Panc1 (cell line): ENCODE data around the gene PROKR1. TPM values are rescaled to one million over a fixed set of nuclear protein-coding genes. Genes with fewer than 3 reads are reported as not detected.

Source experiments
- ATAC-seq: fragments of 200-7000 bp; cut with Tn5 transposase; 2 replicates; pipeline ENCODE4 v1.9.1; 2020; ENCODE audit warnings: mild to moderate bottlenecking, moderate library complexity
- BruUV-seq: library from RNA; stranded (reverse); fragments of 400-500 nt; replicated peaks from 2 replicates; lab custom pipeline; 2021; lab: Mats Ljungman, UMichigan
- CTCF ChIA-PET: fragments of 300-600 bp; sonication (Branson Sonifier 250); formaldehyde crosslinking; loops from one replicate; lab custom pipeline; 2022; ENCODE audit warnings: antibody characterized with exemption; lab: Charles Lee
- POLR2A ChIA-PET: fragments of 300-600 bp; sonication (Branson Sonifier 250); formaldehyde crosslinking; loops from one replicate; lab custom pipeline; 2022; ENCODE audit warnings: antibody characterized with exemption; lab: Charles Lee
- DNase-seq: peaks from one replicate; pipeline ENCODE4 v3.0.0-alpha.2; 2010; ENCODE audit warnings: low read depth, low spot score
- H3K27ac ChIP-seq: 2 replicates; pipeline ENCODE4 v1.5.1; 2011; ENCODE audit warnings: mild to moderate bottlenecking, low read length, inconsistent platforms
- H3K27me3 ChIP-seq: fragments of 200-500 bp; sonication (Bioruptor generic); 2 replicates; pipeline ENCODE4 v1.6.0; 2014; ENCODE audit warnings: low read length, inconsistent platforms; ENCODE audit not compliant: control insufficient read depth, insufficient read depth
- H3K36me3 ChIP-seq: fragments of 200-500 bp; sonication (Bioruptor generic); 2 replicates; pipeline ENCODE4 v1.5.1; 2014; ENCODE audit warnings: inconsistent platforms, mild to moderate bottlenecking, low read length, moderate library complexity; ENCODE audit not compliant: control insufficient read depth, insufficient read depth
- H3K4me1 ChIP-seq: 2 replicates; pipeline ENCODE4 v1.5.1; 2011; ENCODE audit warnings: inconsistent platforms, mild to moderate bottlenecking, low read length, moderate library complexity; ENCODE audit not compliant: control insufficient read depth, insufficient read depth
- H3K4me3 ChIP-seq, 2 experiments: 2 replicates each; pipeline ENCODE4 v1.5.1; 2011 to 2012; ENCODE audit warnings: low read depth in 2 of 2, low read length in 2 of 2, mild to moderate bottlenecking in 2 of 2, inconsistent platforms in 1 of 2, moderate library complexity in 1 of 2
- H3K9me3 ChIP-seq: fragments of 200-500 bp; sonication (Bioruptor generic); 2 replicates; pipeline ENCODE4 v1.5.1; 2014; ENCODE audit warnings: low read depth, mild to moderate bottlenecking, inconsistent platforms, low read length, moderate library complexity; ENCODE audit not compliant: control insufficient read depth, insufficient read depth
- POLR2AphosphoS5 ChIP-seq: IDR thresholded peaks from 2 replicates; pipeline ENCODE4 v1.6.1; 2012; ENCODE audit warnings: mild to moderate bottlenecking, low read depth, low read length, moderate library complexity
- SIN3A ChIP-seq: IDR thresholded peaks from 2 replicates; pipeline ENCODE4 v1.6.1; 2012; ENCODE audit warnings: low read depth, mild to moderate bottlenecking, low read length, moderate library complexity, borderline replicate concordance; ENCODE audit not compliant: insufficient read depth
- TCF7L2 ChIP-seq: IDR thresholded peaks from 2 replicates; pipeline ENCODE4 v1.6.1; 2011; ENCODE audit warnings: mild to moderate bottlenecking, low read depth, low read length, inconsistent platforms
- in situ Hi-C: cut with HindIII; loops from 2 replicates; pipeline ENCODE4 v1.10.0; 2016; ENCODE audit warnings: low sequenced_read_pairs, low pct_unique_long_range_greater_than_20kb
- intact Hi-C: fragments of 100-400 bp; cut with micrococcal nuclease; formaldehyde crosslinking; loops from one replicate; pipeline ENCODE4 v1.10.0; 2022; ENCODE audit not compliant: unreplicated experiment
- total RNA-seq: library from RNA; stranded (reverse); gene quantifications from one replicate; pipeline ENCODE4 v1.2.1, GENCODE V29; 2021; ENCODE audit not compliant: unreplicated experiment
- TF ChIP-seq, protein P1 (sequence below): fragments of 450-650 bp; IDR thresholded peaks from 2 replicates; pipeline ENCODE4 v1.5.1; 2017; ENCODE audit warnings: mild to moderate bottlenecking
- TF ChIP-seq, protein P2 (sequence below), 2 experiments: IDR thresholded peaks; 2 replicates each; pipeline ENCODE4 v1.6.1; 2011 to 2012; ENCODE audit warnings: low read depth in 2 of 2, control low read depth in 1 of 2, low read length in 1 of 2, mild to moderate bottlenecking in 1 of 2, moderate library complexity in 1 of 2; ENCODE audit not compliant: insufficient read depth in 1 of 2

The PROKR1 gene
- total RNA-seq, 1 experiment from 2014 or later: not detected

GRCh38 chr2:68684197-68684596 is 40.8 kb downstream of the PROKR1 start:
- POLR2A ChIA-PET: no interaction called here
- CTCF ChIA-PET: no interaction called here
- no peak for ATAC-seq
- H3K27ac ChIP-seq: no peak overlapping the region
- no peak overlapping the region for H3K4me3 ChIP-seq
- peaks cover 2% of the 10 kb centered on the region; the same call in 1 of the 2 replicates for H3K27me3 ChIP-seq
- no peaks in the 10 kb centered on the region for H3K4me1 ChIP-seq
- intact Hi-C loops: no loop called here
- H3K36me3 ChIP-seq: no peaks in the 10 kb centered on the region
- in situ Hi-C loops: no loop called here
- H3K9me3 ChIP-seq: no peaks in the 10 kb centered on the region
- DNase-seq: no peak
- no peak for TF ChIP-seq SIN3A
- no peak for TF ChIP-seq POLR2AphosphoS5
- no peak for TF ChIP-seq TCF7L2
- TF ChIP-seq, protein P1, sequence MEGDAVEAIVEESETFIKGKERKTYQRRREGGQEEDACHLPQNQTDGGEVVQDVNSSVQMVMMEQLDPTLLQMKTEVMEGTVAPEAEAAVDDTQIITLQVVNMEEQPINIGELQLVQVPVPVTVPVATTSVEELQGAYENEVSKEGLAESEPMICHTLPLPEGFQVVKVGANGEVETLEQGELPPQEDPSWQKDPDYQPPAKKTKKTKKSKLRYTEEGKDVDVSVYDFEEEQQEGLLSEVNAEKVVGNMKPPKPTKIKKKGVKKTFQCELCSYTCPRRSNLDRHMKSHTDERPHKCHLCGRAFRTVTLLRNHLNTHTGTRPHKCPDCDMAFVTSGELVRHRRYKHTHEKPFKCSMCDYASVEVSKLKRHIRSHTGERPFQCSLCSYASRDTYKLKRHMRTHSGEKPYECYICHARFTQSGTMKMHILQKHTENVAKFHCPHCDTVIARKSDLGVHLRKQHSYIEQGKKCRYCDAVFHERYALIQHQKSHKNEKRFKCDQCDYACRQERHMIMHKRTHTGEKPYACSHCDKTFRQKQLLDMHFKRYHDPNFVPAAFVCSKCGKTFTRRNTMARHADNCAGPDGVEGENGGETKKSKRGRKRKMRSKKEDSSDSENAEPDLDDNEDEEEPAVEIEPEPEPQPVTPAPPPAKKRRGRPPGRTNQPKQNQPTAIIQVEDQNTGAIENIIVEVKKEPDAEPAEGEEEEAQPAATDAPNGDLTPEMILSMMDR: no peak
- TF ChIP-seq, protein P2, sequence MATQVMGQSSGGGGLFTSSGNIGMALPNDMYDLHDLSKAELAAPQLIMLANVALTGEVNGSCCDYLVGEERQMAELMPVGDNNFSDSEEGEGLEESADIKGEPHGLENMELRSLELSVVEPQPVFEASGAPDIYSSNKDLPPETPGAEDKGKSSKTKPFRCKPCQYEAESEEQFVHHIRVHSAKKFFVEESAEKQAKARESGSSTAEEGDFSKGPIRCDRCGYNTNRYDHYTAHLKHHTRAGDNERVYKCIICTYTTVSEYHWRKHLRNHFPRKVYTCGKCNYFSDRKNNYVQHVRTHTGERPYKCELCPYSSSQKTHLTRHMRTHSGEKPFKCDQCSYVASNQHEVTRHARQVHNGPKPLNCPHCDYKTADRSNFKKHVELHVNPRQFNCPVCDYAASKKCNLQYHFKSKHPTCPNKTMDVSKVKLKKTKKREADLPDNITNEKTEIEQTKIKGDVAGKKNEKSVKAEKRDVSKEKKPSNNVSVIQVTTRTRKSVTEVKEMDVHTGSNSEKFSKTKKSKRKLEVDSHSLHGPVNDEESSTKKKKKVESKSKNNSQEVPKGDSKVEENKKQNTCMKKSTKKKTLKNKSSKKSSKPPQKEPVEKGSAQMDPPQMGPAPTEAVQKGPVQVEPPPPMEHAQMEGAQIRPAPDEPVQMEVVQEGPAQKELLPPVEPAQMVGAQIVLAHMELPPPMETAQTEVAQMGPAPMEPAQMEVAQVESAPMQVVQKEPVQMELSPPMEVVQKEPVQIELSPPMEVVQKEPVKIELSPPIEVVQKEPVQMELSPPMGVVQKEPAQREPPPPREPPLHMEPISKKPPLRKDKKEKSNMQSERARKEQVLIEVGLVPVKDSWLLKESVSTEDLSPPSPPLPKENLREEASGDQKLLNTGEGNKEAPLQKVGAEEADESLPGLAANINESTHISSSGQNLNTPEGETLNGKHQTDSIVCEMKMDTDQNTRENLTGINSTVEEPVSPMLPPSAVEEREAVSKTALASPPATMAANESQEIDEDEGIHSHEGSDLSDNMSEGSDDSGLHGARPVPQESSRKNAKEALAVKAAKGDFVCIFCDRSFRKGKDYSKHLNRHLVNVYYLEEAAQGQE (IDR thresholded peaks at IDR 0.05; ENCODE audit: insufficient read depth in 1 of 2, low read depth in 2 of 2, low read length in 1 of 2): no peak
- BruUV-seq: no TSS peak

DNA sequence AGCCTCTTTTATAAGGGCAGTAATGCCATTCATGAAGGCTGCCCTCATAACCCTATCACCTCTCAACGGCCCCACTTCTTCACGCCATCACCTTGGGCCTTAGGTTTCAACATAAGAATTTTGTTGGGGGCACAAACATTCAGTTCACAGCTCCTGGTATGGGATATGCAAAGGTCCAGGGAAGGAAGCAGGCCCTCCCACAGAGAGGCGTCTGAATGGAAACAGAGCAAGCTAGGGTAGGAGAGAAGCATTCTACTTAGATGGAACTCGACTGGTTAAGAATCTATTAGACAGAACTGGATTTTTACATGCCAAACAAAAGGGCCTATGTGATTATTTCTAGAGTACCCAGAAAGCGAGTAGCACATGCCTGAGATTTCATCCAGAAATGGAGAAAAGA is 42.8 kb downstream of the PROKR1 start:
- H3K27ac ChIP-seq: no peak overlapping the region
- peaks cover 2% of the 10 kb centered on the region; the same call in 1 of the 2 replicates for H3K27me3 ChIP-seq
- CTCF ChIA-PET: no interaction called here
- in situ Hi-C loops: no loop called here
- POLR2A ChIA-PET: no interaction called here
- H3K4me3 ChIP-seq: no peak overlapping the region
- H3K9me3 ChIP-seq: no peaks in the 10 kb centered on the region
- no TSS peak for BruUV-seq
- intact Hi-C loops: no loop called here
- TF ChIP-seq POLR2AphosphoS5 (no peak), TCF7L2 (no peak), SIN3A (no peak)
- TF ChIP-seq, protein P2 (IDR thresholded peaks at IDR 0.05; ENCODE audit: insufficient read depth in 1 of 2, low read depth in 2 of 2, low read length in 1 of 2): no peak
- TF ChIP-seq, protein P1: no peak
- no peak for ATAC-seq
- DNase-seq: no peak
- H3K36me3 ChIP-seq: no peaks in the 10 kb centered on the region
- H3K4me1 ChIP-seq: no peaks in the 10 kb centered on the region
